22Rv1 (cell line): ENCODE data around the gene MDFIC.

Source experiments
- CTCF ChIP-seq: fragments of 450-650 bp; IDR thresholded peaks from 2 replicates; pipeline ENCODE4 v1.5.1; 2017; ENCODE audit warnings: mild to moderate bottlenecking
- ZFX ChIP-seq: fragments of 450-650 bp; IDR thresholded peaks from 2 replicates; pipeline ENCODE4 v1.6.1; 2017; ENCODE audit warnings: antibody characterized with exemption, borderline replicate concordance

- TF ChIP-seq CTCF (no peak), ZFX (no peak)
Measured at GRCh38 chr7:115005953-115006352, 84.1 kb downstream of the MDFIC start.
